Right lobe of liver (tissue), 6 donors: ENCODE measurements around the gene ABHD1. TPM values are rescaled to one million over a fixed set of nuclear protein-coding genes. Genes with fewer than 3 reads are reported as not detected.
"Not testable (repeated sequence)": the region's sequence is repeated elsewhere in the genome, so short reads cannot be mapped to it uniquely, and the experiment has no call there.

ENCODE experiments used
- ATAC-seq, 4 donors: fragments of 200-7000 bp; cut with Tn5 transposase; one replicate each; pipeline ENCODE4 v1.9.1; 2020; ENCODE audit warnings: mild to moderate bottlenecking in 4 of 4, moderate library complexity in 4 of 4
- DNase-seq, 3 donors: peaks; one replicate each; pipeline ENCODE4 v3.0.0-alpha.2; 2020
- H3K27ac ChIP-seq, 3 donors: fragments of 200-600 bp; one replicate each; pipeline ENCODE4 v1.8.0; 2022
- H3K27me3 ChIP-seq, 2 donors: fragments of 200-600 bp; one replicate each; pipeline ENCODE4 v1.8.0; 2022
- H3K36me3 ChIP-seq, 4 donors: fragments of 200-600 bp; sonication (generic) in 1 of 4; one replicate each; pipeline versions ENCODE4 v1.5.1 to v1.8.0; 2017 to 2022; ENCODE audit warnings: control low read depth in 1 of 4
- H3K4me1 ChIP-seq, 4 donors: fragments of 200-600 bp; sonication (generic) in 1 of 4; one replicate each; pipeline versions ENCODE4 v1.5.1 to v1.8.0; 2017 to 2022; ENCODE audit warnings: control low read depth in 1 of 4
- H3K4me3 ChIP-seq, 3 donors: fragments of 200-600 bp; one replicate each; pipeline ENCODE4 v1.8.0; 2022
- H3K9me3 ChIP-seq, 4 donors: fragments of 200-600 bp; sonication (generic) in 1 of 4; one replicate each; pipeline versions ENCODE4 v1.5.1 to v1.8.0; 2017 to 2022; ENCODE audit warnings: control low read depth in 1 of 4
- POLR2A ChIP-seq: fragments of 450-650 bp; IDR thresholded peaks from one replicate; pipeline ENCODE4 v1.6.1; 2017; ENCODE audit warnings: antibody characterized with exemption, mild to moderate bottlenecking
- WGBS: methylation state at CpG from one replicate; pipeline ENCODE4 v1.1.6; 2018; ENCODE audit warnings: low coverage, low lambda C conversion rate; ENCODE audit not compliant: insufficient coverage; ENCODE audit errors: missing lambda C conversion rate; 5-methylcytosine and 5-hydroxymethylcytosine counted together
- intact Hi-C, 2 donors: fragments of 100-400 bp; cut with DNase I; formaldehyde crosslinking; loops; one replicate each; pipeline versions ENCODE4 v1.11.2 to v1.14.1; 2022
- total RNA-seq, 6 experiments: library from RNA; depleted of rRNA in 2 of 6; stranded (reverse); fragments of >200 nt in 2 of 6; fragmentation: NEBNext Ultra II Directional in 3 of 6; extraction: Animal tissue kit (Norgen Biotek cat#: 25700) in 3 of 6; gene quantifications; one replicate each; pipeline versions ENCODE4 v1.1.0 to v1.2.4, GENCODE V29; 2016 to 2023
- TF ChIP-seq, protein P1 (sequence below), 4 donors: fragments of 200-600 bp in 3 of 4; fragments of 450-650 bp in 1 of 4; IDR thresholded peaks; one replicate each; pipeline versions ENCODE4 v1.5.1 to v1.8.0; 2016 to 2022; ENCODE audit warnings: antibody characterized with exemption in 4 of 4, mild to moderate bottlenecking in 2 of 4
- donor health status: DM: no; HTN: yes; CAD: no.
- donor health status: DM: no; HTN: no; CAD: no.
- donor health status: DM: no; HTN: no; CAD: no.
- donor health status: DM: no; HTN: yes; CAD: no.
- donor health status: DM: no; HTN: yes; CAD: no.

The ABHD1 gene
- total RNA-seq, 6 experiments from 2014 or later = 0.74 to 3.2 (median 1.1) TPM

- Histone ChIP-seq H3K4me1 (no peaks in the 10 kb centered on the region), H3K27ac (no peak overlapping the region), H3K4me3 (no peak overlapping the region), H3K9me3 (no peaks in the 10 kb centered on the region), H3K36me3 (no peaks in the 10 kb centered on the region), H3K27me3 (no peaks in the 10 kb centered on the region)
- intact Hi-C loops = no loop called here
- ATAC-seq (no peak), DNase-seq (no peak)
- TF ChIP-seq POLR2A = no peak
- TF ChIP-seq, protein P1, sequence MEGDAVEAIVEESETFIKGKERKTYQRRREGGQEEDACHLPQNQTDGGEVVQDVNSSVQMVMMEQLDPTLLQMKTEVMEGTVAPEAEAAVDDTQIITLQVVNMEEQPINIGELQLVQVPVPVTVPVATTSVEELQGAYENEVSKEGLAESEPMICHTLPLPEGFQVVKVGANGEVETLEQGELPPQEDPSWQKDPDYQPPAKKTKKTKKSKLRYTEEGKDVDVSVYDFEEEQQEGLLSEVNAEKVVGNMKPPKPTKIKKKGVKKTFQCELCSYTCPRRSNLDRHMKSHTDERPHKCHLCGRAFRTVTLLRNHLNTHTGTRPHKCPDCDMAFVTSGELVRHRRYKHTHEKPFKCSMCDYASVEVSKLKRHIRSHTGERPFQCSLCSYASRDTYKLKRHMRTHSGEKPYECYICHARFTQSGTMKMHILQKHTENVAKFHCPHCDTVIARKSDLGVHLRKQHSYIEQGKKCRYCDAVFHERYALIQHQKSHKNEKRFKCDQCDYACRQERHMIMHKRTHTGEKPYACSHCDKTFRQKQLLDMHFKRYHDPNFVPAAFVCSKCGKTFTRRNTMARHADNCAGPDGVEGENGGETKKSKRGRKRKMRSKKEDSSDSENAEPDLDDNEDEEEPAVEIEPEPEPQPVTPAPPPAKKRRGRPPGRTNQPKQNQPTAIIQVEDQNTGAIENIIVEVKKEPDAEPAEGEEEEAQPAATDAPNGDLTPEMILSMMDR (IDR thresholded peaks at IDR 0.05) = no peak
- WGBS = 30% methylated on average over 3 of the region's 3 CpGs
Observed at GRCh38 chr2:27105981-27106380, 17.6 kb upstream of the ABHD1 start.

GRCh38 chr2:27108221-27108620, 15.4 kb upstream of the ABHD1 start:
- H3K4me1 ChIP-seq = no peaks in the 10 kb centered on the region
- no peak for DNase-seq
- no peak for ATAC-seq
- H3K27ac ChIP-seq = no peak overlapping the region
- TF ChIP-seq, protein P1 (IDR thresholded peaks at IDR 0.05) = no peak
- TF ChIP-seq POLR2A = no peak
- intact Hi-C loops = no loop called here
- 62% methylated on average over 2 of the region's 2 CpGs for WGBS
- no peaks in the 10 kb centered on the region for H3K36me3 ChIP-seq
- H3K27me3 ChIP-seq = no peaks in the 10 kb centered on the region
- H3K4me3 ChIP-seq = no peak overlapping the region
- no peaks in the 10 kb centered on the region for H3K9me3 ChIP-seq

DNA sequence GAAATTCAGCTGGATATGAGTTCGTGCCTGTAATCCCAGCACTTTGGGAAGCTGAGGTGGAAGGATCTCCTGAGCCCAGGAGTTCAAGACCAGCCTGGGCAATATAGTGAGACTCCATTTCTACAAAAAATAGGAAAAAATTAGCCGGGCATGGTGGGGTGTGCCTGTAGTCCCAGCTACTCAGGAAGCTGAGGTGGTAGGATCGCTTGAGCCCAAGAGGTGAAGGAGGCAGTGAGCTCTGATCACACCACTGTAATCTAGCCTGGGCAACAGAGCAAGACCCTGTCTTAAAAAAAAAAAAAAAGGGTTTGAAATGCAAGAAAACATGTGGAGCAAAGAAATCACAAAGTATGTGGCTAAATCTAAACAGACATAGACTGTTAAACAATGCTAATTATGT, 14.5 kb upstream of the ABHD1 start:
- Histone ChIP-seq H3K4me3 (no peak overlapping the region), H3K27me3 (no peaks in the 10 kb centered on the region), H3K36me3 (no peaks in the 10 kb centered on the region), H3K9me3 (no peaks in the 10 kb centered on the region), H3K27ac (no peak overlapping the region), H3K4me1 (no peaks in the 10 kb centered on the region)
- WGBS = 90% methylated on average over 2 of the region's 3 CpGs
- ATAC-seq (no peak), DNase-seq (no peak)
- intact Hi-C loops = no loop called here
- TF ChIP-seq POLR2A = no peak
- TF ChIP-seq, protein P1 (IDR thresholded peaks at IDR 0.05) = no peak

- WGBS = 85% methylated on average over 18 of the region's 24 CpGs
- H3K9me3 ChIP-seq, intact Hi-C loops: not testable (repeated sequence)
Observed at GRCh38 chr2:27110603-27111352, 12.8 kb upstream of the ABHD1 start.

GRCh38 chr2:27111392-27112078, 12.1 kb upstream of the ABHD1 start:
- 80% methylated on average over 2 of the region's 49 CpGs for WGBS
- H3K9me3 ChIP-seq, intact Hi-C loops, H3K27ac ChIP-seq, H3K4me3 ChIP-seq, H3K36me3 ChIP-seq, H3K27me3 ChIP-seq, DNase-seq, H3K4me1 ChIP-seq, ATAC-seq: not testable (repeated sequence)

More at GRCh38 chr2:27110603-27111352, 12.8 kb upstream of the ABHD1 start:
- not testable (repeated sequence) for ATAC-seq, H3K27me3 ChIP-seq, H3K4me1 ChIP-seq, DNase-seq, H3K36me3 ChIP-seq, H3K4me3 ChIP-seq, H3K27ac ChIP-seq
